ENCODE measurements around the gene ANO1.

Gene ANO1

DNA sequence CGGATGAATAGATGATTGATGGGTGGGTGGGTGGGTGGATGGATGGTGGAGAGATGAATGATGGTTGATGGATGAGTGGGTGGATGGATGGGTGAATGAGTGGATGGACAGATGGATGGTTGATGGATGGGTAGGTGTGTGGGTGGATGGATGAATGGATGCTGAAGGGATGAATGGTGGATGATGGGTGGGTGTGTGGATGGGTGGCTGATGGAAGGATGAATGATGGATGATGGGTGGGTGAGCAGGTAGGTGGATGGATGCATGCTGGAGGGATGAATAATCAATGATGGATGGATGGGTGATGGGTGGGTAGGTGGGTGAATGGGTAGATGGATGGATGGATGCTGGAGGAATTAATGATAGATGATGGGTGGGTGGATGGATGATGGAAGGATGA, 40.5 kb downstream of the ANO1 start:
- DNase-seq = no peak

DNA sequence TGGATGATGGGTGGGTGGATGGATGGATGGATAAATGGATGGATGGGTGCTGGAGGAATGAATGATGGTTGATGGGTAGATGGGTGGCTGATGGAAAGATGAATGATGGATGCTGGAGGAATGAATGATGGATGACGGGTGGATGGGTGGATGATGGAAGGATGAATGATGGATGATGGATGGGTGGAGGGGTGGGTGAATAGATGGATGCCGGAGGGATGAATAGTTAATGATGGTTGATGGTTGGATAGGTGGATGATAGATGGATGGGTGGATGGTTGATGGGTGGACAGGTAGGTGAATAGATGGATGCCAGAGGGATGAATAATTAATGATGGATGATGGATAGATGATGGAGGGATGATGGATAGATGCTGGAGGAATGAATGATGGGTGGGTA, 41.4 kb downstream of the ANO1 start:
- DNase-seq = no peak

DNA sequence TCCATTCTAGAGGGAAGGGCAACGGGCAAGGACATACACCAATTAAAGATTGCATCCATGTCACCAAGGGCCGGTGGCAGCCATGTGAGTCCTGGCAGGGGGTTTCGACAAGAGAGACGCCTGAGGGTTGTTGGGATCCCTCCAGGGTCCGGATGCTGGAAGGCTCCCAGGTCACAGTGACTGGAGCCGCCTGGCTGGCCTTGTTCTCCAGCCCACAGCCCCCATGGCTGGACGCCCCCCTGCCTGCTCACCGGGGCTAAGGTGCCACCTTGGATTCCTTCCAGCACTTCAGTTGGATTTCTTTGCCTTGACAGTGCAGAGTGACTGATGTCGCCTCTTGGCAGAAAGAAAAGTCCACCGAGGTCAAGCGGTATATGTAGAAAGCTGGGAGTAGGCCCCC, 42.6 kb downstream of the ANO1 start:
- no peak for DNase-seq

DNA sequence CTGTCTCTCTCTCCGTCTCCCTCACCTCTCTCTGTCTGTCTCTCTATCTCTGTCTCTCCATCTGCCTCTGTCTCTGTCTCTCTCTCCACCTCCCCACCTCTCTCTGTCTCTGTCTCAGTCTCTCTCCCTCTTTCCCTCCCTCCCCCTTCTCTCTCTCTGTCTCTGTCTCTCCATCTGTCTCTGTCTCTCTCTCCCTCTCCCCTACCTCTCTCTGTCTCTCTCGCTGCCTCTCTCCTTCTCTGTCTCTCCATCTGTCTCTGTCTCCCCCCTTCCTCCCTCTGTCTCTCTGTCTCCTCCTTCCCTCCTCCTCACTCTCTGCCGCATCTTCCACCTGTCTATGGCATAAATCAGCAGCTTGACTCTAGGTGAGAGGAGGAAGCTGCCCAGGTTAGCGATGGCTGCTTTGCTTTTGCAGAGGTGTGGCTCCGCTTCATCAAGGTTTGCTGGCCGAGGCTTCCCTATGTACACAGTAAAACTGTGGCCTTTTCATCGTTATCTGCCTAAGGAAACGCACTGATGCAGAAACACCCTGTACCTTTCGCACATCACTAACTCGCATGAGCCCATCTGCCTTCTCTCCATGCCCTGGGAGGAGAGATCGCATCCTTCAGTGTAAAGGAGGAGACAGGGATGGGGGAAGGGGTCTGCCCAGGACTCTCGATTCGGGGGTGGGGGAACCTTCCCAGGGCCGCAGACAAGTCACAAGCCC, 44.5 kb downstream of the ANO1 start:
- DNase-seq = no peak

DNA sequence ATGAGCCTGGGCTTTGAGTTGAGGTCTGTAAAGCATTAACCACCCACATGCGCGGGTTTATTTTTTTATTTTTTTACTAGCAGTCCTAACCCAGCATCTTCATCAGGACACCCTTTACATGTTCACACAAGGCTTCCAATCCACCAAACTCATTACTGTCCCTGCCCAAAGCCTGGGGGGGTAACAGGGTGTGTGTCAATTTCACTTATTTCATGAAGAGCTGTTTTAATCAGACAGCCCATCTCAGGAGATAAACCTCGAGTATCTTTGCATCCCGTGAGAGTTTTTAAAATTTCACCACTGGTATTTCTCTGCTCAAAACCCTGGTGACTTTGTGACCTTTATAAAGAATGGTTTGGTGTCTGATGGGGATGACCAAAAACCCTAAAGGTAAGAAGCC, 45.6 kb downstream of the ANO1 start:
- no peak for DNase-seq

DNA sequence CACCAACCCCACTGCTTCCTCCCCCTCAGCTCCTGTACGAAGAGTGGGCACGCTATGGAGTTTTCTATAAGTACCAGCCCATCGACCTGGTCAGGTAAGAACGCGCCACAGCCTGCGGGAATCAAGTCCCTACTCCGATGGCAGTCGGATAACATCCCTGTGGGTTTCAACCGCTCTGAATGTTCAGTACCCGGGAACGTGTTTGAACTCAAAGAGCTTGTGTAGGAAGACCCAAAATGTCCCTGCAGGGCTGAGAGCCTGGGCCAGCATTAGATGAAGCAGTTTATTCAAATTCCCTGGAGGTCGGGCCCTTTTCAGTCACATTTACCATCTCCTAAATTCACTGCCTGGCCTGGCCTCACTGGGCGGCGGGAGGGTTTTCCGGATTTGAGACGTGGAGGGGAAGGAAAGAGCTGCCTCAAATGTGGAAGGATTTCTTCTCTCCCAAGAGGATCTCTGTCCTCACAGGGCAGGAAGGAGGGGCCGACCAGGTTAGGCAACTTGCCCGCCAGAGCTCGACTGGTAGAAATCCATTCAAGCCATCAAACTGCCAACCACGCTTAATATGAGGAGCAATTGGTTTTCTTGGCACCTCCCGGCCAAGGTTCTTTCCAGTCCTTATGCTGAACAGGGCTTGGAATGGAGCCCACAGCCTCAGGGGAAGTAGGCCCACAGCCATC, 46.3 kb downstream of the ANO1 start:
- DNase-seq = no peak

DNA sequence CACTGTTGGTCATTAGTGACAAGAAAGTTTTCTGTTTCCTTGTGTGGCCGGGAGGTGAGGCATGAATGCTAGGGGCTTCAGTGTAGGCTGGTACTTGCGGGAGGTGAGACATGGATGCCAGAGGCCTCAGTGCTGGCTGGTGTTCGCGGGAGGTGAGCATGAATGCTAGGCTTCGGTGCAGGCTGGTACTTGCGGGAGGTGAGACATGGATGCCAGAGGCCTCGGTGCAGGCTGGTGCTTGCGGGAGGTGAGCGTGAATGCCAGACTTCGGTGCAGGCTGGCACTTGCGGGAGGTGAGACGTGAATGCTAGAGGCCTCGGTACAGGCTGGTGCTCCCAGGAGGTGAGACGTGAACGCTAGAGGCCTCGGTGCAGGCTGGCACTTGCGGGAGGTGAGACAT, 48.4 kb downstream of the ANO1 start:
- DNase-seq = no peak

DNA sequence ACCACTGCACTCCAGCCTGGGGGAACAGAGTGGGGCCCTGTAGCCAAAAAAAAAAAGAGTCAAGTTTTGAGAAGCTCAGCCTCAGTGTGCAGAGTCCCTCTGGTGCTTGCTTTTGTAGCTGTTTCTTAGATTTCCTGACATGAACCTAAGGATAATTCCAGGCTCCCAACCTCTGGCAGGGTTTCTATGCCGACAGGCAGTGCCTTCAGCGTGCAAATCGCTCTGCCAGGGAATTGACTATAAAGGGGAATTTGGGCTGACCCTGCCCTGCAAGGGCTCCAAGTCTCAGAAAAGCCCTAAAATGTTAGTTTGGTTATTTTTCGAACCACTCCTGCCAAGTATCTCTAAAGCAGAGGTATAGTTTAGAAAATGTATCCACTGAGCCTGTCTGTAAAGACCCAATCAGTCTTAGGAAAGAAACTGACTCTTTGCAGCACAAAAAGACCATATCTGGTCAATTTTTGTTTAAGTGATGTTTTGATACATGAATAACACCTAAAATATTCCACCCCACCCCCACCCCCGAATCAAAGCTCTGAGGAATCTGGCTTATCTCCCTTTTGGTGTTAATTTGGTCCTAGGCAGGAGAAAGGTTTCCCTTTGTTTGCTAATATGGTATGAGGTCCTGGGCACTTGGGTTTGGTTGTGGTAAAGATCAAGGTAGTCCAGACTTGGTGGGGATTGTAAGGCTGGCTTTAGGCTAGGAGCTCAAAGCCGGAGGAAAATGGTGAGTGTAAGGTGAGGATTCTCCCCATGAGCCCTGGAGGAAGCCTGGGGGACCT, 49.7 kb downstream of the ANO1 start:
- DNase-seq = no peak

DNA sequence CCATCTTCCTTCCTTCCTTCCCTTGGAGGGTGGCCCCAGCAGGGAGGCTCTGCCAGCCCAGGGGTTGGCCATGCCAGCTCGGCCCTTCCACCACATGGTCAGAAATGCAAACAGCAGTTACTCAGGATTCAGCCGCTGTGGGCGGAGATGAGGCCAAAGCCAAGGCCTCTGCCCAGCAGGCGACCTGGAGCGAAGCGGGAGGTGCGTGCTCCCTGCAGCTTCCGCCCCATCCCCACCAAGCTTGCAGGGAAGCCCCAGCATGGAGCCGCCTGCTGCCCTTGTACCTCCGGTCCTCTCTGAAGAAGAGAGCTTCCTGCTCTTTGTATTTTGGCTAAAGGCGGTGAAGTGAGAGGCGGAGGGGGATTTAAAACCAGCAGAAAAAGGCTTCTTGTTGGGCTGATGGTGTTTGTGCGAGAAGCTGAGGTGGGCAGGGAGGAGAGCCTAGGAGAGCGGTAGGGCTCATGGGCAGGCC, 50.4 kb downstream of the ANO1 start:
- DNase-seq = no peak

DNA sequence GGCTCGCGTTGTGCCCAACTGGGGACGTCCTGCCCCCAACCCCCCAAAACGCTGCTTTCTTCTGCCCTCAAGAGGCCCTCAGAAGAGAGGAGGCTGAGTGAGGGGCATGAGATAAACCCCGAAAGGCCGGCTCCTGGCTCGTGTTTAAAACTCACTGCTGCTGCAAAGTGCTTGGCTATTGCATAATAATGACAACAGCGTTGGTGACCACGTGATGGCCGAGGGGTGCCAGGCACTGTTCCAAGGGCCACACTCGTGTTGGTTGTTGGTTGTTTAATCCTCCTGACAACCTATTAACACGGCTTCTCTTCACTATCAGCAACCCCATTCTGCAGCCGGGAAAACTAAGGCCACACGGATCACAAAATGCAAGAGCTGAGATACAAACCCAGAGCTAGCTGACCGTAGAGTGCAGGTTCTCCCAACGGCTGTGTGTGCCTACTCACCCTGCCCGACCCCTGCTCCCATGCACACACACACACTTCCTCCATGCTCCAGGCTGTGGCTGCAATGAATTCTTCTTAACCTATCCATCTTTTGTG, 51.0 kb downstream of the ANO1 start:
- DNase-seq = no peak

DNA sequence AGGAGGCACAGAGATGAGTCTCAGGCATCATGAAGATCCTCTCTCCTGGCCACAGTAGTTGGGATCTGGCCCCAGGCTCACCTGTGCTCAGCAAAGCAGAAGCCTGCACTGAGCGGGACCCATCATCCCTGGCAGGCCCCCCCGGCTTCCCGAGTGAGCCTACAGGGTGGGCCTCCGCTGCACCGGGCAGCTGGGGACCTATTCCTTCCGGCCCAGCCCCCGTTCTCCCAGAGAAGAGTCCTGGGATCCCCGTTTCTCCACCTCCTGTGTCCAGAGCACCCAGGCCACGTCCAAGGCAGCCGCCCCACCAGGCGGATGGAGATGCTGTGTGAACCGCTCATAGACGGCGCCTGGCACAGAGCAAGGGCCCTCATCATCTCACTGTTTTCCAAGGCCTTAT, 52.5 kb downstream of the ANO1 start:
- no peak for DNase-seq

DNA sequence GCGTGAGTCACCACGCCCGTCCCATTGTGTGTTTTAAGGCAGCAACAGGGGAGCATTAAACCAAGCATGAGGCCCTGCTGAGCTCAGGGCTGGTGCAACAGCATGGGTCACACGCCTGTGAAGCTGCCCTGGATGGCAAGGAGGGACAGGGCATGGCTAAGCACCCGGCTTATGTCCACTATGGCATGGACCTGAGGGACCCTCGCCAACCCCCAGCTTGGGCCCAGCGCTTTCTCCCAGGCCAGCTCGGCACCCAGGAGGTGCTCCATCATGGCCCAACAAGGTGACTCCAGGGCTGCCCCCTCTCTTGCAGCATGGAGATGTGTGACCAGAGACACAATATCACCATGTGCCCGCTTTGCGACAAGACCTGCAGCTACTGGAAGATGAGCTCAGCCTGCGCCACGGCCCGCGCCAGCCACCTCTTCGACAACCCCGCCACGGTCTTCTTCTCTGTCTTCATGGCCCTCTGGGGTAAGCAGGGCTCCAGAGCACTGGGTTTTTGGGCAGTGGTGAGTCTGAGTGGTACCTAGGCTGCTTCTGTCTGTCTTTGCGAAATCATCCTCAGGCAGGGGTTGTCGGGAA, 53.6 kb downstream of the ANO1 start:
- DNase-seq = no peak

DNA sequence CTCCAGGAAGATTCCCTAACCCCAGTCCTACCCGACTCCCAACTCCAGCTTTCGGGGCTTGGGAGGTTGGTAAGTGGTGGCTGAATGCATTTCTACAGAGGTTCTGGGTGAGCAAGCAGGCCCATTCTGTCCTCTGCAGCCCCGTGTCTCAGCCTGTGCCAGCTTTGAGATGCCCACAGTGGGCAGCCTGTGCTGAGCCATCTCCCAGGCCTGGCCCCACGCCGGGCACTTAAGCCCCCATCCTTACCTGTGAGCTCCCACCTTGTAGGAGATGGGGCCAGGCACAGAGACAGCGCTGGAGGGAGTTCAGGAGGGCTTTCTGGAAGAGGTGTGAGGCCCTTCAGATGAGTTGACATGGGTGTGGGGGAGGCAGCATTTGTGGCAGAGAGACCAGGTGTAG, 54.5 kb downstream of the ANO1 start:
- DNase-seq = no peak

DNA sequence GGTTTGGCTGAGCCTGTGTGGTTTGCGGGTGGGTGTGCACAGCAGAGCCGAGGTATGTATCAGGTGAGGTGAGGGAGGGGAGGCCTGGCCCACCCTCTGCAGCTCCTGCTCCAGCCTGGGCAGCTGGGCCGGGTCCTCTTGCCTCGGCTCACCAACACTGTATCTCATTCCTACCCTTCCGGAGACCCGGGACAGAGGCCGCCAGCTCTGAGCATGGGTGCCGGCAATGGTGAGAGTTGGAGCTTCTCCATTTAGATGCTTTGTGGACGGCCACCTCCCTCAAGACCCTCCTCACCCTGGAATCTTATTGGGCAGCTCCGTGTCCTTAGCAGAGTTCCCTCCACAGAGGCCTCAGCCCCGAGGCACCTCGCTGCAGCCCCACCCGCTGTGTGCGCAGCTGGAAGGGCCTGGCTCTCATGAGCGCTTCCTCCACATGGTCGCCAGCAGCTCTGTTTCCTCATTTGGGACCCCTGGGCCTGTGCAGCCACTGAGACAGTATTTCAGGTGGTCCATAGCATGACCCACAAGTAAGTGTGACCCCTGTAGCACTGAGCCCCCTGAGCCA, 55.7 kb downstream of the ANO1 start:
- DNase-seq = no peak

DNA sequence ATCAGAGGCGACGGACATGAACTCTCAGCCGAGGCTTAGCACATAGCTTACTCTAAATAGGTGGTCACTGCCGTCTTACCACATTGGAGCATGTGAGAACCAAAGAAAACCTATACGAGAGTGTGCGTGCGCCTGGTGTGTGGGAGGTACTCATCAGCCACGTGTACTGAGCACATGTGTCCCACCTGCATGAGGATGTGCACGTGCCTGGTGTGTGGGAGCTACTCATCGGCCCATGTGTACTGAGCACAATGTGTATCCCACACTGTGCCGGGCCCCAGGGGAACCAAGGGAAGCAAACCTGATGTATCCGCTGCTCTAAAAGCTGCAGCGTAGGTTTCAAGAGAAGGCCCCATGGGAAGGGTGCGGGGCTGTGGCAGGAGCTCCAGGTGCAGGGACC, 56.4 kb downstream of the ANO1 start:
- no peak for DNase-seq

DNA sequence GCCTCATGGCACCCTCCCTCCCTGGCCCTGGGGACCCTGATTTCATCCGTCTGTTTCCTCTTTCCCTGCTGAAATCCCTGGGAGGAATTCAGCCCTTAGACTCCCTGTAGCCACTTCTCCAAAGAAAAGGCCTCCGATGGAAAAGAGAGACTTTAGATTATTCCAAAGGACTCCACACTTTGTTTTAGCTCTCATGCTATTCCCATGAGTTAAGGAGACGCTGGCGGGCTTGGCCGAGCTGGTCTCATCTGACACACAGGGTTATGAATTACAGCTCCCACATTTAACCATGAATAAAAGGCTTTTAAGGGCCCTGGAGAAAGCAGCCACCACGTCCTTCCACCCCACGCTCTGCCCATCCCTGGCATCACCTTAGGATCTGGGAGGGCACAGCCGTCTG, 57.0 kb downstream of the ANO1 start:
- DNase-seq = no peak

DNA sequence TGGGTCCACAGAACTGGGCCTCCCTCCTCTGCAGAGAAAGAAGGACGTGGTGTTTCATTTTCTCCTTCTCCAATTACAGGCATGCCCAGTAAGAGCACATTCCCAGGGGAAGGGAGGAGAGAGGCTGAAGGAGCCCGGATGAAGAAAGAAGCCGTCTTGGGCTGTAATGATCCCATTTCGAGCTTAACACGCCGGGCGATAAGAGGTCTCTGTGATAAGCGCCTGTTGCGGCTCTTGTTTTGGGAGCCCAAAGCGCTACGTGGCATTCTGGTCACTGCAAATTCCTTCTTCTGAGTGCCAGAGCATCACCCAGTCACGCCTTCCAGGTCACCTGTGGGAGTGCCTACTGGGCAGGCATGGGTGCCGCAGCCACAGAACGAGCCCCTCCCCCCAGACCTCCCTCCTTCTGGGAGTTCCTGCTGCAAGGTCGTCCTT, 57.5 kb downstream of the ANO1 start:
- DNase-seq = no peak

DNA sequence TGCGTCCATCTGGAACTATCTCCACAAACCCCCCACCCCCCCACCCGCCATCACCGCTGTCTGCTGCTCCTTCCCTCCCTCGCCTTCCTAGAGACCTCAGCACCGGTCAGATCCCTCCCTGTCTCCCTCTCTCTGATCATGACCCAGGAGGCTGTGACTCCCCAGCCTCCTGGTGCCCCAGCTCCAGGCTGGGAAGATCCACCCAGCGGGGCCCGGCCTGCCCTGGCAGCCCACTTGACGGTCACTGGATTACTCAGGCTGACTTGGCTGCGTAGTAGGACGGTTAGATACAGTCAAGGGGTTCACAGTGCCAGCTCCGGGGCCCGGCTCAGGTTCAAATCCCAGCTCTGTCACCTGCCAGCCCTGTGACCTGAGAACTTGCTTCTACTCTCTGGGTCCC, 59.3 kb downstream of the ANO1 start:
- no peak for DNase-seq

DNA sequence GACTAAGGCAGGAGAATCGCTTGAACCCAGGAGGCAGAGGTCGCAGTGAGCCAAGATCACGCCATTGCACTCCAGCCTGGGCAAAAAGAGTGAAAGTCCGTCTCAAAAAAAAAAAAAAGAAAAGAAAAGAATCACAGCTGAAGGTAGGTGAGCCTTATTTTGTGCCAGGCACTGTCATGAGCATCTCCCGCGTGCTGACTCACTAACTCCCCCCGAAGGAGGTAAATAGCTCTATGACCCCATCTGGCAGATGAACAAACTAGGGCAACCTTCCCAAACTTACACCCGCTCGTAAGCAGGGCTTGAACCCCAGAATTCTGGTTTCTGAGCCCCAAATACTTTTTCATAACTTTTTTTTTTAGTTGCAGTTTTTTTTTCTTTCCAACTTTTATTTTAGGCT, 60.3 kb downstream of the ANO1 start:
- DNase-seq = no peak

DNA sequence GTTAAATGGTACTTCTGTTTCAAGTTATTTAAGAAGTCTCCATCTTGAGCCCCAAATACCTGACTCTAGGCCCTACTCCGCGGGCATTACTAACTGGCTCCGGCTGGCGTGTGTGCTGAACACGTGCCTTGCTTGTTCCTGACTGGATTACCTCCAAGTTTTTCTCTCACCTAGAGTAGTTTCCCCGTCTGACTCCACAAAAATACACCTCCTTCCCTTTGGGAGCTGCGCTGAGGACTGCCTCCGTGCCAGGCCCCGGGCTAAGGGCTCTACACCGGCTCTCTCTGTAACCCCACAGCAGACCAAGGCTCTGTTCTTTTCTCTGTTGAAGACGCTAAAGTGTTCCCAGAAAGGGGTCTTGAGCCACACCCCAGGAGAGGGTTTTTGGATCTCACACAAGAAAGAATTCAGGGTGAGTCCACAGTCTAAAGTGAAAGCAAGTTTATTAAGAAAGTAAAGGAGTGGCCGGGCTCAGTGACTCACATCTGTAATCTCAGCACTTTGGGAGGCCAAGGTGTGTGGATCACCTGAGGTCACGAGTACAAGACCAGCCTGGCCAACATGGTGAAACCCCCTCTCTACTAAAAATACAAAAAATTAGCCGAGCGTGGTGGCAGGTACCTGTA, 61.8 kb downstream of the ANO1 start:
- no peak for DNase-seq

DNA sequence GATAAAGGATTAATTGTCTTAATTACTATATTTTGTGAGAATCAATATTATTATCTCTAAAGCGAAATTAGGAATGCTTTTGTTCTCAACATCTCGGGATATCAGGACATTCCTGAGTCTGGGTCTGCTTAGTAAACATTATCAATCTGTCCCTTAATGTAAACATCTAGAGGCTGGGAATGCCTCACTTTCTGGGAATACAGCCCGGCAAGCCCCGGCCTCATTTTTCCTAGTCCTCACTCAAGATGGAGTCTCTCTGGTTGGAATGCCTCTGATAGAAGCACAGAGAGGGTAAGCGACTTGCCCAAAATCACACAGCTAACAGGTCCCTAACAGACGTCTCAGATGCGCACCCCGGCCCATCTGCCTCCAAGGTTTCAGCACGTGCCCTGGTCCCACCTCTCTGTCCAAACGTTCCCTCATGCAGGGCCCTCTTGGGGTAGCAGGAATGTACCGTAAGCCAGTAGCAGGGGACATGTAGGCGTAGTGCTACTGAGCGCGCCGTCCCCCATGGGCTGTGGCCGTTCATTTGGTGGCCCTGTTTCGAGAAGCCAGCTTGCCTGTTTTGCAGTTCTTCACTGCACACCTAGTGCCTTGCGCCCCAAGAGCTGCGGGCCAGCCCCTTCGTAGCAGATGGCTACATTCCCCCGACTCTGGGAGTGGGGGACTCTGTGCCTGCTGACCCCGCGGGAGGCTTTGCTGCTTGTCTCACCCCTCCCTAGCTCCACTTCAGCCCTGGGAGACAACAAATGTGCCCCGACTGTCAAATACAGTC, 62.8 kb downstream of the ANO1 start:
- DNase-seq = no peak

All from activated CD4-positive, alpha-beta T cell treated with anti-CD3 and anti-CD28 coated beads for 1 hour (primary cell).